WTC11 (cell line): ENCODE data around the gene NUDT17. TPM values are rescaled to one million over a fixed set of nuclear protein-coding genes. Genes with fewer than 3 reads are reported as not detected.

ENCODE experiments used
- ATAC-seq: fragments of 200-7000 bp; cut with Tn5 transposase; 2 replicates; pipeline ENCODE4 v1.10.0; 2021; ENCODE audit warnings: mild to moderate bottlenecking, moderate library complexity
- CTCF ChIA-PET: fragments of 300-600 bp; sonication (Branson Sonifier 250); formaldehyde crosslinking; loops from one replicate; lab custom pipeline; 2021; ENCODE audit warnings: antibody characterized with exemption; lab: Charles Lee
- POLR2A ChIA-PET: fragments of 350-600 bp; sonication (Branson Sonifier 250); formaldehyde crosslinking; loops from one replicate; lab custom pipeline; 2021; ENCODE audit warnings: antibody characterized with exemption; lab: Charles Lee
- DNase-seq: peaks from one replicate; pipeline ENCODE4 v3.0.0; 2021; ENCODE audit warnings: low spot score
- H3K27ac Mint-ChIP-seq: 2 replicates; pipeline ENCODE4 v1.8.0; 2021; ENCODE audit warnings: mixed read lengths
- H3K27me3 Mint-ChIP-seq: 2 replicates; pipeline ENCODE4 v1.8.0; 2021; ENCODE audit warnings: low read depth, mild to moderate bottlenecking, moderate library complexity, mixed read lengths
- H3K36me3 Mint-ChIP-seq: 2 replicates; pipeline ENCODE4 v1.8.0; 2021; ENCODE audit warnings: mixed read lengths
- H3K4me1 Mint-ChIP-seq: 2 replicates; pipeline ENCODE4 v1.8.0; 2022; ENCODE audit warnings: mixed read lengths
- H3K4me3 Mint-ChIP-seq: 2 replicates; pipeline ENCODE4 v1.8.0; 2021; ENCODE audit warnings: mild to moderate bottlenecking, moderate library complexity, mixed read lengths
- H3K9me3 Mint-ChIP-seq: 2 replicates; pipeline ENCODE4 v1.8.0; 2021; ENCODE audit warnings: mixed read lengths
- ATF6 ChIP-seq: sonication (generic); formaldehyde crosslinking; IDR thresholded peaks from 2 replicates; pipeline ENCODE4 v1.8.1; 2023; ENCODE audit warnings: mild to moderate bottlenecking, missing genetic modification reagents
- CREM ChIP-seq: sonication (generic); formaldehyde crosslinking; IDR thresholded peaks from 2 replicates; pipeline ENCODE4 v1.8.1; 2022; ENCODE audit warnings: mild to moderate bottlenecking, missing genetic modification reagents, moderate library complexity
- ESRRA ChIP-seq: sonication (generic); formaldehyde crosslinking; IDR thresholded peaks from 2 replicates; pipeline ENCODE4 v1.8.1; 2022; ENCODE audit warnings: mild to moderate bottlenecking, missing genetic modification reagents, borderline replicate concordance
- NR1H2 ChIP-seq: sonication (generic); formaldehyde crosslinking; IDR thresholded peaks from 2 replicates; pipeline ENCODE4 v1.9.0; 2021; ENCODE audit warnings: mild to moderate bottlenecking, moderate library complexity, missing genetic modification reagents
- SOX15 ChIP-seq: fragments of 250-450 bp; sonication (Bioruptor Pico); IDR thresholded peaks from 2 replicates; pipeline ENCODE4 v1.9.0; 2021; ENCODE audit warnings: mild to moderate bottlenecking
- TEAD1 ChIP-seq: sonication (generic); formaldehyde crosslinking; IDR thresholded peaks from 2 replicates; pipeline ENCODE4 v1.8.0; 2022; ENCODE audit warnings: mild to moderate bottlenecking, missing genetic modification reagents
- TP53 ChIP-seq: sonication (generic); formaldehyde crosslinking; IDR thresholded peaks from 2 replicates; pipeline ENCODE4 v1.8.1; 2023; ENCODE audit warnings: mild to moderate bottlenecking, missing genetic modification reagents
- USF2 ChIP-seq: sonication (generic); formaldehyde crosslinking; IDR thresholded peaks from 2 replicates; pipeline ENCODE4 v1.8.1; 2023; ENCODE audit warnings: mild to moderate bottlenecking, missing genetic modification reagents, moderate library complexity
- ZNF121 ChIP-seq: sonication (generic); formaldehyde crosslinking; IDR thresholded peaks from 2 replicates; pipeline ENCODE4 v1.8.0; 2023; ENCODE audit warnings: missing genetic modification reagents
- ZNF138 ChIP-seq: sonication (generic); formaldehyde crosslinking; conservative IDR thresholded peaks from 2 replicates; pipeline ENCODE4 v1.8.1; 2022; ENCODE audit warnings: mild to moderate bottlenecking, moderate library complexity, missing genetic modification reagents
- ZNF232 ChIP-seq: sonication (generic); formaldehyde crosslinking; IDR thresholded peaks from 2 replicates; pipeline ENCODE4 v1.8.0; 2022; ENCODE audit warnings: mild to moderate bottlenecking, missing genetic modification reagents
- ZNF263 ChIP-seq: sonication (generic); formaldehyde crosslinking; IDR thresholded peaks from 2 replicates; pipeline ENCODE4 v1.8.1; 2022; ENCODE audit warnings: low read depth, mild to moderate bottlenecking, moderate library complexity, missing genetic modification reagents
- ZNF423 ChIP-seq: fragments of 250-450 bp; sonication (Bioruptor Pico); IDR thresholded peaks from 2 replicates; pipeline ENCODE4 v2.1.2; 2022; ENCODE audit warnings: mild to moderate bottlenecking, moderate library complexity
- ZNF671 ChIP-seq: fragments of 250-450 bp; sonication (Bioruptor Pico); IDR thresholded peaks from 2 replicates; pipeline ENCODE4 v1.8.0; 2021; ENCODE audit warnings: mild to moderate bottlenecking
- total RNA-seq: library from RNA; stranded (reverse); gene quantifications from 3 replicates; pipeline ENCODE4 v1.2.3, GENCODE V29; 2021
- TF ChIP-seq, protein P1 (sequence below): sonication (generic); formaldehyde crosslinking; IDR thresholded peaks from 2 replicates; pipeline ENCODE4 v1.8.1; 2023; ENCODE audit warnings: mild to moderate bottlenecking, moderate library complexity, missing genetic modification reagents
- TF ChIP-seq, protein P2 (sequence below): fragments of 250-450 bp; sonication (Bioruptor Pico); IDR thresholded peaks from 2 replicates; pipeline ENCODE4 v1.9.0; 2021; ENCODE audit warnings: moderate library complexity, mild to moderate bottlenecking, inconsistent platforms, borderline replicate concordance
- TF ChIP-seq, protein P3 (sequence below): fragments of 250-450 bp; sonication (Bioruptor Pico); conservative IDR thresholded peaks from 2 replicates; pipeline ENCODE4 v1.9.0; 2021; ENCODE audit warnings: mild to moderate bottlenecking
- TF ChIP-seq, protein P4 (sequence below): fragments of 250-450 bp; sonication (Bioruptor Pico); IDR thresholded peaks from 2 replicates; pipeline ENCODE4 v1.9.0; 2021; ENCODE audit warnings: mild to moderate bottlenecking, borderline replicate concordance

Gene NUDT17
- total RNA-seq, 1 experiment from 2014 or later = 2.7 TPM

GRCh38 chr1:145886390-145886789 lies 41.0 kb downstream of the NUDT17 start:
- ATAC-seq (peak; percentile 2), DNase-seq (no peak)
- no peaks in the 10 kb centered on the region for H3K36me3 Mint-ChIP-seq
- H3K27me3 Mint-ChIP-seq = peaks cover 35% of the 10 kb centered on the region
- no peaks in the 10 kb centered on the region for H3K9me3 Mint-ChIP-seq
- peak overlapping the region; percentile 79 for H3K4me3 Mint-ChIP-seq
- H3K4me1 Mint-ChIP-seq = peaks cover 19% of the 10 kb centered on the region
- TF ChIP-seq TEAD1 (CRISPR knock-in tag) (no peak), ZNF671 (CRISPR knock-in tag) (no peak), SOX15 (no peak), NR1H2 (no peak), ESRRA (CRISPR knock-in tag) (no peak), ZNF121 (no peak), ZNF138 (no peak)
- CTCF ChIA-PET = interaction anchor here (1.1 to 3.3 kb wide), 11 partner anchors 14 to 121 kb away, joined by 3 to 40 read pairs (median 7); partner anchors contain the start of genes ANKRD34A, ITGA10, NUDT17 and PIAS3
- H3K27ac Mint-ChIP-seq = no peak overlapping the region
- POLR2A ChIA-PET = interaction anchor here (0.6 to 2.0 kb wide), 2 partner anchors 14 to 27 kb away, joined by 4 to 10 read pairs; partner anchors contain the start of gene PIAS3

GRCh38 chr1:145886816-145887215 lies 41.4 kb downstream of the NUDT17 start:
- ChIA-PET POLR2A (interaction anchor here (0.6 to 2.0 kb wide), 2 partner anchors 15 to 27 kb away, joined by 4 to 10 read pairs; partner anchors contain the start of gene PIAS3), CTCF (interaction anchor here (1.1 to 3.3 kb wide), 10 partner anchors 14 to 121 kb away, joined by 3 to 40 read pairs (median 7); partner anchors contain the start of genes ITGA10, NUDT17, PIAS3 and RBM8A)
- H3K27ac Mint-ChIP-seq = peak overlapping the region; percentile 29
- peaks cover 21% of the 10 kb centered on the region for H3K4me1 Mint-ChIP-seq
- peak overlapping the region; percentile 79 for H3K4me3 Mint-ChIP-seq
- no peak for DNase-seq
- ATAC-seq = no peak
- TF ChIP-seq CREM (CRISPR knock-in tag) (no peak), SOX15 (no peak), TP53 (no peak), ZNF423 (no peak), ZNF232 (CRISPR knock-in tag) (no peak), ATF6 (no peak), USF2 (CRISPR knock-in tag) (no peak), ZNF263 (CRISPR knock-in tag) (no peak), TEAD1 (CRISPR knock-in tag) (no peak)
- TF ChIP-seq, protein P1, sequence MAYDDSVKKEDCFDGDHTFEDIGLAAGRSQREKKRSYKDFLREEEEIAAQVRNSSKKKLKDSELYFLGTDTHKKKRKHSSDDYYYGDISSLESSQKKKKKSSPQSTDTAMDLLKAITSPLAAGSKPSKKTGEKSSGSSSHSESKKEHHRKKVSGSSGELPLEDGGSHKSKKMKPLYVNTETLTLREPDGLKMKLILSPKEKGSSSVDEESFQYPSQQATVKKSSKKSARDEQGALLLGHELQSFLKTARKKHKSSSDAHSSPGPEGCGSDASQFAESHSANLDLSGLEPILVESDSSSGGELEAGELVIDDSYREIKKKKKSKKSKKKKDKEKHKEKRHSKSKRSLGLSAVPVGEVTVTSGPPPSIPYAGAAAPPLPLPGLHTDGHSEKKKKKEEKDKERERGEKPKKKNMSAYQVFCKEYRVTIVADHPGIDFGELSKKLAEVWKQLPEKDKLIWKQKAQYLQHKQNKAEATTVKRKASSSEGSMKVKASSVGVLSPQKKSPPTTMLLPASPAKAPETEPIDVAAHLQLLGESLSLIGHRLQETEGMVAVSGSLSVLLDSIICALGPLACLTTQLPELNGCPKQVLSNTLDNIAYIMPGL (CRISPR knock-in tag) = no peak
- TF ChIP-seq, protein P2, sequence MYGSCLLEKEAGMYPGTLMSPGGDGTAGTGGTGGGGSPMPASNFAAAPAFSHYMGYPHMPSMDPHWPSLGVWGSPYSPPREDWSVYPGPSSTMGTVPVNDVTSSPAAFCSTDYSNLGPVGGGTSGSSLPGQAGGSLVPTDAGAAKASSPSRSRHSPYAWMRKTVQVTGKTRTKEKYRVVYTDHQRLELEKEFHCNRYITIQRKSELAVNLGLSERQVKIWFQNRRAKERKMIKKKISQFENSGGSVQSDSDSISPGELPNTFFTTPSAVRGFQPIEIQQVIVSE (CRISPR knock-in tag) = no peak
- TF ChIP-seq, protein P3, sequence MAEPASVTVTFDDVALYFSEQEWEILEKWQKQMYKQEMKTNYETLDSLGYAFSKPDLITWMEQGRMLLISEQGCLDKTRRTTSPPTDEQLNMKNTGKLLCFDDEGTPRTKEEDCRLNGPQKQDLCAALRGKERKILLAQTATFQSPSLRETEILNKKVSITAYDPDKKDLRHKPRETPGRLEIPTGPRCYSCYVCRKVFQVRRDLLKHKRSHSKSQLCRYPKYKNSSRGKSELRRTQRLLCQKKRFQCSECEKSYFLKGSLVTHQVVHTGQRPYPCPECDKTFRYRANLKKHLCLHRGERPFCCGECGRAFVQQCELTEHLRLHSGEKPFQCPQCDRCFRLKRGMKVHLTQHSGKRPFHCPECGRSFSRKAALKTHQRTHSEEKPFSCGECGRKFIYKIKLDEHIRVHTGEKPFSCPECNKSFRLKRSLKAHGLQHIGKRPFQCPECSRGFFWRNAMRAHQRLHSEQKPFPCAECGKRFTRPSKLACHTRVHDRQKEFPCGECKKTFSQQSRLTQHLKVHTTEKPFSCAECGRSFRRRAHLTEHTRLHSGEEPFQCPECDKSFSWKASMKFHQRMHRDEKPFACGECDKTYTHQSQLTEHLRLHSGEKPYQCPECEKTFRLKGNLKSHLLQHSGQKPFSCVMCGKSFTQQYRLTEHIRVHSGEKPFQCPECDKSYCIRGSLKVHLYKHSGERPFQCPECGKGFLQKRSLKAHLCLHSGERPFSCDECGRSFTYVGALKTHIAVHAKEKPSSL = no peak
- TF ChIP-seq, protein P4, sequence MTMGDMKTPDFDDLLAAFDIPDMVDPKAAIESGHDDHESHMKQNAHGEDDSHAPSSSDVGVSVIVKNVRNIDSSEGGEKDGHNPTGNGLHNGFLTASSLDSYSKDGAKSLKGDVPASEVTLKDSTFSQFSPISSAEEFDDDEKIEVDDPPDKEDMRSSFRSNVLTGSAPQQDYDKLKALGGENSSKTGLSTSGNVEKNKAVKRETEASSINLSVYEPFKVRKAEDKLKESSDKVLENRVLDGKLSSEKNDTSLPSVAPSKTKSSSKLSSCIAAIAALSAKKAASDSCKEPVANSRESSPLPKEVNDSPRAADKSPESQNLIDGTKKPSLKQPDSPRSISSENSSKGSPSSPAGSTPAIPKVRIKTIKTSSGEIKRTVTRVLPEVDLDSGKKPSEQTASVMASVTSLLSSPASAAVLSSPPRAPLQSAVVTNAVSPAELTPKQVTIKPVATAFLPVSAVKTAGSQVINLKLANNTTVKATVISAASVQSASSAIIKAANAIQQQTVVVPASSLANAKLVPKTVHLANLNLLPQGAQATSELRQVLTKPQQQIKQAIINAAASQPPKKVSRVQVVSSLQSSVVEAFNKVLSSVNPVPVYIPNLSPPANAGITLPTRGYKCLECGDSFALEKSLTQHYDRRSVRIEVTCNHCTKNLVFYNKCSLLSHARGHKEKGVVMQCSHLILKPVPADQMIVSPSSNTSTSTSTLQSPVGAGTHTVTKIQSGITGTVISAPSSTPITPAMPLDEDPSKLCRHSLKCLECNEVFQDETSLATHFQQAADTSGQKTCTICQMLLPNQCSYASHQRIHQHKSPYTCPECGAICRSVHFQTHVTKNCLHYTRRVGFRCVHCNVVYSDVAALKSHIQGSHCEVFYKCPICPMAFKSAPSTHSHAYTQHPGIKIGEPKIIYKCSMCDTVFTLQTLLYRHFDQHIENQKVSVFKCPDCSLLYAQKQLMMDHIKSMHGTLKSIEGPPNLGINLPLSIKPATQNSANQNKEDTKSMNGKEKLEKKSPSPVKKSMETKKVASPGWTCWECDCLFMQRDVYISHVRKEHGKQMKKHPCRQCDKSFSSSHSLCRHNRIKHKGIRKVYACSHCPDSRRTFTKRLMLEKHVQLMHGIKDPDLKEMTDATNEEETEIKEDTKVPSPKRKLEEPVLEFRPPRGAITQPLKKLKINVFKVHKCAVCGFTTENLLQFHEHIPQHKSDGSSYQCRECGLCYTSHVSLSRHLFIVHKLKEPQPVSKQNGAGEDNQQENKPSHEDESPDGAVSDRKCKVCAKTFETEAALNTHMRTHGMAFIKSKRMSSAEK (CRISPR knock-in tag) = no peak
- TF ChIP-seq, all 79 proteins: peak for 0
- Mint-ChIP-seq H3K36me3 (no peaks in the 10 kb centered on the region), H3K27me3 (peaks cover 35% of the 10 kb centered on the region), H3K9me3 (no peaks in the 10 kb centered on the region)
